Measurements from ENCODE around the gene RGS16. TPM values are rescaled to one million over a fixed set of nuclear protein-coding genes. Genes with fewer than 3 reads are reported as not detected.
A peak's percentile ranks its signal among the peaks of the same experiment; 100 is the strongest.

Gene RGS16
- total RNA-seq, 1 donor from 2014 or later: 7.8 TPM

GRCh38 chr1:182621906-182622305, 17.7 kb upstream of the RGS16 start:
- no peak overlapping the region for H3K4me3 ChIP-seq (ENCODE audit: low read length in 3 of 3)
- no peak overlapping the region for H3K27ac ChIP-seq (ENCODE audit: low read depth, low read length)
- H3K9me3 ChIP-seq (ENCODE audit: control insufficient read depth in 3 of 3, low read length in 3 of 3): no peaks in the 10 kb centered on the region
- no peak overlapping the region for H3K9ac ChIP-seq (ENCODE audit: low read depth in 1 of 3, low read length in 3 of 3)
- peaks cover 8 to 15% (median 14%) of the 10 kb centered on the region in 3 donors for H3K4me1 ChIP-seq (ENCODE audit: control insufficient read depth in 3 of 3, insufficient read depth in 3 of 3, low read length in 3 of 3)
- H3K27me3 ChIP-seq (ENCODE audit: control insufficient read depth in 3 of 3, insufficient read depth in 3 of 3, low read length in 3 of 3): no peaks in the 10 kb centered on the region
- no peaks in the 10 kb centered on the region for H3K36me3 ChIP-seq (ENCODE audit: control insufficient read depth in 3 of 3, insufficient read depth in 3 of 3, low read length in 3 of 3)

GRCh38 chr1:182620924-182621585, 16.9 kb upstream of the RGS16 start:
- Histone ChIP-seq H3K4me1 (ENCODE audit: control insufficient read depth in 3 of 3, insufficient read depth in 3 of 3, low read length in 3 of 3) (peaks cover 7 to 20% (median 19%) of the 10 kb centered on the region in 3 donors), H3K4me3 (ENCODE audit: low read length in 3 of 3) (no peak overlapping the region), H3K27ac (ENCODE audit: low read depth, low read length) (no peak overlapping the region), H3K9me3 (ENCODE audit: control insufficient read depth in 3 of 3, low read length in 3 of 3) (no peaks in the 10 kb centered on the region), H3K27me3 (ENCODE audit: control insufficient read depth in 3 of 3, insufficient read depth in 3 of 3, low read length in 3 of 3) (no peaks in the 10 kb centered on the region), H3K9ac (ENCODE audit: low read depth in 1 of 3, low read length in 3 of 3) (no peak overlapping the region), H3K36me3 (ENCODE audit: control insufficient read depth in 3 of 3, insufficient read depth in 3 of 3, low read length in 3 of 3) (no peaks in the 10 kb centered on the region)

- Histone ChIP-seq H3K27ac (ENCODE audit: low read depth, low read length) (peak overlapping the region; percentile 22), H3K4me1 (ENCODE audit: control insufficient read depth in 3 of 3, insufficient read depth in 3 of 3, low read length in 3 of 3) (peaks cover 18 to 28% (median 28%) of the 10 kb centered on the region in 3 donors), H3K9me3 (ENCODE audit: control insufficient read depth in 3 of 3, low read length in 3 of 3) (no peaks in the 10 kb centered on the region), H3K9ac (ENCODE audit: low read depth in 1 of 3, low read length in 3 of 3) (no peak overlapping the region), H3K4me3 (ENCODE audit: low read length in 3 of 3) (no peak overlapping the region), H3K27me3 (ENCODE audit: control insufficient read depth in 3 of 3, insufficient read depth in 3 of 3, low read length in 3 of 3) (no peaks in the 10 kb centered on the region), H3K36me3 (ENCODE audit: control insufficient read depth in 3 of 3, insufficient read depth in 3 of 3, low read length in 3 of 3) (no peaks in the 10 kb centered on the region)
These were observed 13.7 kb upstream of the RGS16 start for GRCh38 chr1:182617734-182618351.

- Histone ChIP-seq H3K27me3 (ENCODE audit: control insufficient read depth in 3 of 3, insufficient read depth in 3 of 3, low read length in 3 of 3) (no peaks in the 10 kb centered on the region), H3K4me1 (ENCODE audit: control insufficient read depth in 3 of 3, insufficient read depth in 3 of 3, low read length in 3 of 3) (peaks cover 18 to 34% (median 30%) of the 10 kb centered on the region in 3 donors), H3K27ac (ENCODE audit: low read depth, low read length) (no peak overlapping the region), H3K9me3 (ENCODE audit: control insufficient read depth in 3 of 3, low read length in 3 of 3) (no peaks in the 10 kb centered on the region), H3K9ac (ENCODE audit: low read depth in 1 of 3, low read length in 3 of 3) (no peak overlapping the region), H3K4me3 (ENCODE audit: low read length in 3 of 3) (no peak overlapping the region), H3K36me3 (ENCODE audit: control insufficient read depth in 3 of 3, insufficient read depth in 3 of 3, low read length in 3 of 3) (no peaks in the 10 kb centered on the region)
These were observed 12.8 kb upstream of the RGS16 start for GRCh38 chr1:182617014-182617429.

- Histone ChIP-seq H3K36me3 (ENCODE audit: control insufficient read depth in 3 of 3, insufficient read depth in 3 of 3, low read length in 3 of 3) (no peaks in the 10 kb centered on the region), H3K9ac (ENCODE audit: low read depth in 1 of 3, low read length in 3 of 3) (peak overlapping the region in 2 of 3 donors; percentile 90 to 92), H3K4me3 (ENCODE audit: low read length in 3 of 3) (peak overlapping the region; percentile 47 to 77 (median 75)), H3K27me3 (ENCODE audit: control insufficient read depth in 3 of 3, insufficient read depth in 3 of 3, low read length in 3 of 3) (no peaks in the 10 kb centered on the region), H3K4me1 (ENCODE audit: control insufficient read depth in 3 of 3, insufficient read depth in 3 of 3, low read length in 3 of 3) (peaks cover 18 to 38% (median 32%) of the 10 kb centered on the region in 3 donors), H3K9me3 (ENCODE audit: control insufficient read depth in 3 of 3, low read length in 3 of 3) (no peaks in the 10 kb centered on the region), H3K27ac (ENCODE audit: low read depth, low read length) (peak overlapping the region; percentile 95)
These were observed 12.2 kb upstream of the RGS16 start for GRCh38 chr1:182616130-182617013.

- Histone ChIP-seq H3K4me1 (ENCODE audit: control insufficient read depth in 3 of 3, insufficient read depth in 3 of 3, low read length in 3 of 3) (peaks cover 18 to 38% (median 38%) of the 10 kb centered on the region in 3 donors), H3K27ac (ENCODE audit: low read depth, low read length) (peak overlapping the region; percentile 95), H3K27me3 (ENCODE audit: control insufficient read depth in 3 of 3, insufficient read depth in 3 of 3, low read length in 3 of 3) (no peaks in the 10 kb centered on the region), H3K9me3 (ENCODE audit: control insufficient read depth in 3 of 3, low read length in 3 of 3) (no peaks in the 10 kb centered on the region), H3K9ac (ENCODE audit: low read depth in 1 of 3, low read length in 3 of 3) (peak overlapping the region; percentile 90 to 92 (median 91)), H3K4me3 (ENCODE audit: low read length in 3 of 3) (peak overlapping the region; percentile 56 to 77 (median 75)), H3K36me3 (ENCODE audit: control insufficient read depth in 3 of 3, insufficient read depth in 3 of 3, low read length in 3 of 3) (no peaks in the 10 kb centered on the region)
These were observed 11.4 kb upstream of the RGS16 start for GRCh38 chr1:182615468-182616129.

- Histone ChIP-seq H3K4me1 (ENCODE audit: control insufficient read depth in 3 of 3, insufficient read depth in 3 of 3, low read length in 3 of 3) (peaks cover 18 to 41% (median 38%) of the 10 kb centered on the region in 3 donors), H3K9me3 (ENCODE audit: control insufficient read depth in 3 of 3, low read length in 3 of 3) (no peaks in the 10 kb centered on the region), H3K27ac (ENCODE audit: low read depth, low read length) (peak overlapping the region; percentile 95), H3K27me3 (ENCODE audit: control insufficient read depth in 3 of 3, insufficient read depth in 3 of 3, low read length in 3 of 3) (no peaks in the 10 kb centered on the region), H3K4me3 (ENCODE audit: low read length in 3 of 3) (peak overlapping the region; percentile 56 to 77 (median 75)), H3K36me3 (ENCODE audit: control insufficient read depth in 3 of 3, insufficient read depth in 3 of 3, low read length in 3 of 3) (no peaks in the 10 kb centered on the region), H3K9ac (ENCODE audit: low read depth in 1 of 3, low read length in 3 of 3) (peak overlapping the region; percentile 90 to 92 (median 91))
These were observed 10.7 kb upstream of the RGS16 start for GRCh38 chr1:182614796-182615454.

GRCh38 chr1:182611787-182612186, 7.6 kb upstream of the RGS16 start:
- Histone ChIP-seq H3K9ac (ENCODE audit: low read depth in 1 of 3, low read length in 3 of 3) (no peak overlapping the region), H3K4me1 (ENCODE audit: control insufficient read depth in 3 of 3, insufficient read depth in 3 of 3, low read length in 3 of 3) (peaks cover 24 to 45% (median 40%) of the 10 kb centered on the region in 3 donors), H3K4me3 (ENCODE audit: low read length in 3 of 3) (no peak overlapping the region), H3K9me3 (ENCODE audit: control insufficient read depth in 3 of 3, low read length in 3 of 3) (no peaks in the 10 kb centered on the region), H3K27ac (ENCODE audit: low read depth, low read length) (peak overlapping the region; percentile 17), H3K27me3 (ENCODE audit: control insufficient read depth in 3 of 3, insufficient read depth in 3 of 3, low read length in 3 of 3) (no peaks in the 10 kb centered on the region), H3K36me3 (ENCODE audit: control insufficient read depth in 3 of 3, insufficient read depth in 3 of 3, low read length in 3 of 3) (no peaks in the 10 kb centered on the region)

- Histone ChIP-seq H3K4me3 (ENCODE audit: low read length in 3 of 3) (no peak overlapping the region), H3K4me1 (ENCODE audit: control insufficient read depth in 3 of 3, insufficient read depth in 3 of 3, low read length in 3 of 3) (peaks cover 29 to 45% (median 43%) of the 10 kb centered on the region in 3 donors)
These were observed 7.1 kb upstream of the RGS16 start for GRCh38 chr1:182611326-182611725.

More at GRCh38 chr1:182611326-182611725, 7.1 kb upstream of the RGS16 start:
- no peak overlapping the region for H3K27ac ChIP-seq (ENCODE audit: low read depth, low read length)
- H3K9ac ChIP-seq (ENCODE audit: low read depth in 1 of 3, low read length in 3 of 3): no peak overlapping the region
- no peaks in the 10 kb centered on the region for H3K27me3 ChIP-seq (ENCODE audit: control insufficient read depth in 3 of 3, insufficient read depth in 3 of 3, low read length in 3 of 3)
- no peaks in the 10 kb centered on the region for H3K9me3 ChIP-seq (ENCODE audit: control insufficient read depth in 3 of 3, low read length in 3 of 3)
- no peaks in the 10 kb centered on the region for H3K36me3 ChIP-seq (ENCODE audit: control insufficient read depth in 3 of 3, insufficient read depth in 3 of 3, low read length in 3 of 3)
